IMR-90 (cell line): Measurements from ENCODE around the gene SETD6. TPM values are rescaled to one million over a fixed set of nuclear protein-coding genes. Genes with fewer than 3 reads are reported as not detected.
A peak's percentile ranks its signal among the peaks of the same experiment; 100 is the strongest.

Source experiments
- RAD21 ChIP-seq: IDR thresholded peaks from 2 replicates; pipeline ENCODE4 v1.6.1; 2012; ENCODE audit warnings: low read length, improper control_type of control experiment
- polyA plus RNA-seq, 3 experiments: library from polyadenylated mRNA; depleted of rRNA; stranded (reverse); fragments of >200 nt; gene quantifications; 2 replicates each; pipeline ENCODE4 v1.2.3, GENCODE V29; 2012; ENCODE audit warnings: low replicate concordance in 1 of 3
- total RNA-seq: library from RNA; depleted of rRNA; stranded (reverse); fragments of >200 nt; gene quantifications from 2 replicates; pipeline ENCODE4 v1.2.3, GENCODE V29; 2012
- TF ChIP-seq, protein P1 (sequence below): conservative IDR thresholded peaks from 2 replicates; pipeline ENCODE4 v1.5.1; 2012; ENCODE audit warnings: mild to moderate bottlenecking, low read depth, low read length, improper control_type of control experiment
- TF ChIP-seq, protein P2 (sequence below): fragments of 150-350 bp; IDR thresholded peaks from 2 replicates; pipeline ENCODE4 v1.6.1; 2016; ENCODE audit warnings: low read depth, mild to moderate bottlenecking, low read length, moderate library complexity, borderline replicate concordance

The SETD6 gene
- total and polyA plus RNA-seq, 2 of the 4 experiments (the other 2 are of a cell fraction): 3.2 to 6.4 TPM

DNA sequence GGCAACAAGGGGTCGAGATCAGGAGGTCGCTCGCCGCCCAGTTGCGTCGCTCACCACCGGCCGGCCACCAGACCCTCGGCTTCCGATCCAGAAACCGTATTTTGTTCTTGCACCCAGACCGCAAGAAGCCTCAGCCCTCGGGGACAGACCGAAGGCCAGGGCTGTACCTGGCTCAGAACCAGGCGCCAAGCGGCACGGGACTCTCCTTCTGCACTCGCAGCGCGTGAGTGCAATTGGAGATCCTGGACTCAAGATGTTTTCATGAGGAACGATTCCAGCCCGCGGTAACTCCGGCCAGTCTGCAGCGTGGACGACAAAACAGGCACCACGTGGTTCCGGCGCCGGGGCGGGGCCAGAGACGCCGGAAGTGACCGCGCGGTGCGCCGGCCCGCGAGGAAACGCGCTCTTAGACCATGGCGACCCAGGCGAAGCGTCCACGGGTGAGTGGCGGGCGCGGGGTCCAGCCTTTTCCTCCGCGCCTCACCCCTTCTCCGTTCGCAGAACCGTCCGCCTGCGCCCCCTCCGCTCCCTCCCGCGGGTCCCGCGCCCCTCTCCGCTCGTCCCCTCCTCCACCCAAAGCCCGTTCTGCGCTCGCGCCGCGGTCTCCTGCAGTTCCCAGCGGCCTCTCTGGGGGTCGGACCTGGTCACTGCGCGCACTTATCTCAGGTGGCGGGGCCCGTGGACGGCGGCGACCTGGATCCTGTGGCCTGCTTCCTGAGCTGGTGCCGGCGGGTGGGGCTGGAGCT lies at the start of gene SETD6 (continued):
- TF ChIP-seq, protein P1, sequence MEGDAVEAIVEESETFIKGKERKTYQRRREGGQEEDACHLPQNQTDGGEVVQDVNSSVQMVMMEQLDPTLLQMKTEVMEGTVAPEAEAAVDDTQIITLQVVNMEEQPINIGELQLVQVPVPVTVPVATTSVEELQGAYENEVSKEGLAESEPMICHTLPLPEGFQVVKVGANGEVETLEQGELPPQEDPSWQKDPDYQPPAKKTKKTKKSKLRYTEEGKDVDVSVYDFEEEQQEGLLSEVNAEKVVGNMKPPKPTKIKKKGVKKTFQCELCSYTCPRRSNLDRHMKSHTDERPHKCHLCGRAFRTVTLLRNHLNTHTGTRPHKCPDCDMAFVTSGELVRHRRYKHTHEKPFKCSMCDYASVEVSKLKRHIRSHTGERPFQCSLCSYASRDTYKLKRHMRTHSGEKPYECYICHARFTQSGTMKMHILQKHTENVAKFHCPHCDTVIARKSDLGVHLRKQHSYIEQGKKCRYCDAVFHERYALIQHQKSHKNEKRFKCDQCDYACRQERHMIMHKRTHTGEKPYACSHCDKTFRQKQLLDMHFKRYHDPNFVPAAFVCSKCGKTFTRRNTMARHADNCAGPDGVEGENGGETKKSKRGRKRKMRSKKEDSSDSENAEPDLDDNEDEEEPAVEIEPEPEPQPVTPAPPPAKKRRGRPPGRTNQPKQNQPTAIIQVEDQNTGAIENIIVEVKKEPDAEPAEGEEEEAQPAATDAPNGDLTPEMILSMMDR: 0 out of 2 replicates have a peak, but pooled peaks have one; percentile 3
- TF ChIP-seq RAD21: no peak
- TF ChIP-seq, protein P2, sequence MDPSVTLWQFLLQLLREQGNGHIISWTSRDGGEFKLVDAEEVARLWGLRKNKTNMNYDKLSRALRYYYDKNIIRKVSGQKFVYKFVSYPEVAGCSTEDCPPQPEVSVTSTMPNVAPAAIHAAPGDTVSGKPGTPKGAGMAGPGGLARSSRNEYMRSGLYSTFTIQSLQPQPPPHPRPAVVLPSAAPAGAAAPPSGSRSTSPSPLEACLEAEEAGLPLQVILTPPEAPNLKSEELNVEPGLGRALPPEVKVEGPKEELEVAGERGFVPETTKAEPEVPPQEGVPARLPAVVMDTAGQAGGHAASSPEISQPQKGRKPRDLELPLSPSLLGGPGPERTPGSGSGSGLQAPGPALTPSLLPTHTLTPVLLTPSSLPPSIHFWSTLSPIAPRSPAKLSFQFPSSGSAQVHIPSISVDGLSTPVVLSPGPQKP: no peak
